Adrenal gland (tissue), 12 donors: Measurements from ENCODE around the gene PSMB11. TPM values are rescaled to one million over a fixed set of nuclear protein-coding genes. Genes with fewer than 3 reads are reported as not detected.

Experiments
- DNase-seq, 7 donors: peaks; one replicate each; pipeline ENCODE4 v3.0.0-alpha.2; 2019 to 2020
- H3K27ac ChIP-seq, 5 donors: fragments of 200-600 bp; sonication (generic) in 4 of 5; 1 replicate in 3 of 5; 2 replicates in 2 of 5; pipeline versions ENCODE4 v1.5.1 to v1.8.0; 2016 to 2020; ENCODE audit warnings: mild to moderate bottlenecking in 1 of 5
- H3K27me3 ChIP-seq: fragments of 200-600 bp; 2 replicates; pipeline ENCODE4 v1.8.0; 2021
- H3K36me3 ChIP-seq, 2 donors: fragments of 200-600 bp; replicated peaks in 1 of 2; 1 replicate in 1 of 2; 2 replicates in 1 of 2; pipeline versions ENCODE4 v1.5.1 to v1.8.0; 2018 to 2022
- H3K4me1 ChIP-seq, 2 donors: fragments of 200-600 bp; replicated peaks in 1 of 2; 1 replicate in 1 of 2; 2 replicates in 1 of 2; pipeline versions ENCODE4 v1.5.1 to v1.8.0; 2018 to 2021
- H3K4me3 ChIP-seq, 4 donors: fragments of 200-600 bp; sonication (generic) in 3 of 4; one replicate each; pipeline ENCODE4 v1.5.1; 2016 to 2018
- H3K9me3 ChIP-seq, 3 donors: fragments of 200-600 bp; sonication (generic) in 1 of 3; replicated peaks in 1 of 3; 1 replicate in 2 of 3; 2 replicates in 1 of 3; pipeline versions ENCODE4 v1.5.1 to v1.8.0; 2016 to 2021
- POLR2A ChIP-seq, 2 donors: fragments of 450-650 bp; IDR thresholded peaks; one replicate each; pipeline ENCODE4 v1.6.1; 2017; ENCODE audit warnings: antibody characterized with exemption in 2 of 2, mild to moderate bottlenecking in 2 of 2, moderate library complexity in 1 of 2
- WGBS, 4 donors: extraction: QIAGEN DNeasy Blood & Tissue Kit in 2 of 4; methylation state at CpG; one replicate each; pipeline versions ENCODE4 v1.1.5 to v1.1.7; 2013 to 2017; 5-methylcytosine and 5-hydroxymethylcytosine counted together
- intact Hi-C, 2 donors: fragments of 100-400 bp; cut with DNase I; formaldehyde crosslinking; loops; one replicate each; pipeline versions ENCODE4 v1.14.1 to v1.15.0; 2022 to 2023
- polyA plus RNA-seq, 3 donors: library from polyadenylated mRNA; stranded (reverse); fragments of 200-250 nt in 2 of 3; fragments of 350-450 nt in 1 of 3; fragmentation: Illumina TruSeq in 1 of 3; extraction: RNeasy Lipid Tissue Mini Kit (QIAGEN cat#74804) in 1 of 3; gene quantifications; one replicate each; pipeline ENCODE4 v1.2.3, GENCODE V29; 2013 to 2014
- total RNA-seq, 9 donors: library from RNA; depleted of rRNA in 4 of 9; stranded (reverse); fragments of >200 nt in 4 of 9; fragments of 120-200 nt in 1 of 9; fragmentation: NEBNext Ultra II Directional in 1 of 9; extraction: Animal tissue kit (Norgen Biotek cat#: 25700) in 1 of 9; gene quantifications; one replicate each; pipeline versions ENCODE4 v1.1.0 to v1.2.4, GENCODE V29; 2013 to 2023
- TF ChIP-seq, protein P1 (sequence below), 6 experiments: fragments of 450-650 bp in 4 of 6; fragments of 200-600 bp in 2 of 6; sonication (generic) in 1 of 6; IDR thresholded peaks; 1 replicate in 5 of 6; 2 replicates in 1 of 6; pipeline versions ENCODE4 v1.5.1 to v1.8.0; 2016 to 2021; ENCODE audit warnings: antibody characterized with exemption in 6 of 6, mild to moderate bottlenecking in 2 of 6, moderate library complexity in 1 of 6
- donor health status: healthy with polysubstance abuse.
- donor health status: Bipolar disorder and iron deficiency.
- donor health status: DM: yes; HTN: yes; CAD: no.
- donor health status: DM: no; HTN: no; CAD: no.
- donor health status: DM: no; HTN: no; CAD: no.
- donor health status: DM: yes; HTN: yes; CAD: no.

Gene PSMB11
- total and polyA plus RNA-seq, 12 donors = 0.17 TPM; not detected in 11

DNA sequence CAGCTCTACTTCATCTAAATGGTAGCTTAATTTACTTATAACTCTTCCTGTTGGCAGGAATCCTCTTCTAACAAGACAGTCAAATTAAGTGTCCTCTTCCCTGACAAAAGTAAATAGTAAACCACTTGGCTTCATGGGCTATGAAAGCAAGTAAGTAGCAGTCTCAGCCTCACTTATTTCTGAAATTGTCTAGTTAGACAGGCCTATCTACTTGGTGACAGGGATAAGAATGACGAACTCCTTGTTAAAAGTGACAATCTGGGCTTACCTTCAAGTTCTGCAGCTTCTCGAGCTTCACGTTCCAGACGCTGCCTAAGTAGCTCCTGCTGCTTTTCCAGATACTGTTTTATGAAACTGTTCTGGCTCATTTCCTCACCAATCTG is 48.2 kb downstream of the PSMB11 start:
- WGBS, 4 donors = 45 to 79% (median 71%) methylated on average over 4 of the region's 4 CpGs
- no peak overlapping the region for H3K27ac ChIP-seq
- no peak for DNase-seq
- H3K36me3 ChIP-seq = peaks cover 0 to 79% of the 10 kb centered on the region in 2 donors
- no peaks in the 10 kb centered on the region for H3K27me3 ChIP-seq
- no peak for TF ChIP-seq POLR2A (IDR thresholded peaks at IDR 0.05)
- TF ChIP-seq, protein P1, sequence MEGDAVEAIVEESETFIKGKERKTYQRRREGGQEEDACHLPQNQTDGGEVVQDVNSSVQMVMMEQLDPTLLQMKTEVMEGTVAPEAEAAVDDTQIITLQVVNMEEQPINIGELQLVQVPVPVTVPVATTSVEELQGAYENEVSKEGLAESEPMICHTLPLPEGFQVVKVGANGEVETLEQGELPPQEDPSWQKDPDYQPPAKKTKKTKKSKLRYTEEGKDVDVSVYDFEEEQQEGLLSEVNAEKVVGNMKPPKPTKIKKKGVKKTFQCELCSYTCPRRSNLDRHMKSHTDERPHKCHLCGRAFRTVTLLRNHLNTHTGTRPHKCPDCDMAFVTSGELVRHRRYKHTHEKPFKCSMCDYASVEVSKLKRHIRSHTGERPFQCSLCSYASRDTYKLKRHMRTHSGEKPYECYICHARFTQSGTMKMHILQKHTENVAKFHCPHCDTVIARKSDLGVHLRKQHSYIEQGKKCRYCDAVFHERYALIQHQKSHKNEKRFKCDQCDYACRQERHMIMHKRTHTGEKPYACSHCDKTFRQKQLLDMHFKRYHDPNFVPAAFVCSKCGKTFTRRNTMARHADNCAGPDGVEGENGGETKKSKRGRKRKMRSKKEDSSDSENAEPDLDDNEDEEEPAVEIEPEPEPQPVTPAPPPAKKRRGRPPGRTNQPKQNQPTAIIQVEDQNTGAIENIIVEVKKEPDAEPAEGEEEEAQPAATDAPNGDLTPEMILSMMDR (IDR thresholded peaks at IDR 0.05) = no peak
- intact Hi-C loops = no loop called here
- H3K9me3 ChIP-seq = no peaks in the 10 kb centered on the region
- peaks cover 11 to 24% of the 10 kb centered on the region in 2 donors for H3K4me1 ChIP-seq
- H3K4me3 ChIP-seq = no peak overlapping the region

DNA sequence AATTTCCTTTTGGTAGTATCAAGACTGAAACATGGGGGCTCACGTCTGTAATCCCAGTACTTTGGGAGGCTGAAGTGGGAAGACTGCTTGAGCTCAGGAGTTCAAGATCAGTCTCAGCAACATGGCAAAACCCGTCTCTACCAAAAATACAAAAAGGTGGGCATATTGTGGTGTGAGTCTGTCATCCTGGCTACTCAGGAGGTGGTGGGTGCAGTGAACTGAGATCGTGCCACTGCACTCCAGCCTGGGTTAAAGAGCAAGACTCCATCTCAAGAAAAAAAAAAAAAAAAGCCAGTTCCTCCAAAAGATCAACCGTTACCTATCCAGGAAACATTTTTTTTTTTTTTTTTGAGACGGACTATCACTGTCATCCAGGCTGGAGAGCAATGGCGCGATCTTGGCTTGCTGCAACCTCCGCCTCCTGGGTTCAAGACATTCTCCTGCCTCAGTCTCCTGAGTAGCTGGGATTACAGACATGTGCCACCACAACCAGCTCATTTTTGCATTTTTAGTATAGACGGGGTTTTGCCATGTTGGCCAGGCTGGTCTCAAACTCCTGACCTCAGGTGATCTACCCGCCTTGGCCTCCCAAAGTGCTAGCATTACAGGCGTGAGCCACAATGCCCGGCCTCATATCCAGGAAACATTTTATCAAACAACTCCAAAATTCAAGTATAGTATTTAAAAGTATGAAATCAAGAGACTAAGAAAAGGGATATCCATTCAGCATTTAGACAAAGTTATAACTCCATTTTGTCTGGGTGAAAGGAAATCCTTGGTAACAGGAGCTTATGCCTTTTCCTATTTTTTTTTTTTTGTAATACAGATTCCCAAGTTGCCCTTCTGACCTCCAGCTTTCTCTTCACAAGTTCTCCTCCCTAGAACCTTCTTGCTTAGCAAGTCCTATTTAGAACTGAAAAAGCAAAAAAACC is 49.5 kb downstream of the PSMB11 start:
- TF ChIP-seq POLR2A (IDR thresholded peaks at IDR 0.05) = no peak
- TF ChIP-seq, protein P1 (IDR thresholded peaks at IDR 0.05) = no peak
- Histone ChIP-seq H3K4me1 (peaks cover 16 to 26% of the 10 kb centered on the region in 2 donors), H3K4me3 (no peak overlapping the region), H3K27me3 (no peaks in the 10 kb centered on the region), H3K9me3 (no peaks in the 10 kb centered on the region), H3K36me3 (peaks cover 0 to 66% of the 10 kb centered on the region in 2 donors), H3K27ac (no peak overlapping the region)
- DNase-seq = no peak
- WGBS, 4 donors = 81 to 85% (median 82%) methylated on average over 12 of the region's 12 CpGs
- intact Hi-C loops = no loop called here

DNA sequence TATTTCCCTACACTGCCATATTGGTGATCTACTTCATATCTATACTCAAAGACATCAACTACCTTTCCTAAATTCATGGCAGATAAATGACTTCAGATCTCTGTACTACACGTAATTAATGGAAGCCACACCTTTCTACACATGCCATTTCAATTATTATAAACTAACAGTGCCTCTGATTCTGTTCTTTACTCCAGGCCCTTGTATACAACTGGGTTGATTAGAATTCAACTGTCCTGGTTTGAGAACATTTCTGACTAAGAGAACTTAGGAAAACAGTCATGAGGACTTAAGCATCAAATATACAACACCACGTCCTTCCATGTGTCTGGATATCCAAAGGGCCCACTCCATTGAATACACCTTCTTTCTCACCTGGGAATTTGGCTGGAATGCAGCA is 51.1 kb downstream of the PSMB11 start:
- peaks cover 23 to 39% of the 10 kb centered on the region in 2 donors for H3K4me1 ChIP-seq
- no peak for DNase-seq
- peaks cover 0 to 58% of the 10 kb centered on the region in 2 donors for H3K36me3 ChIP-seq
- no peak for TF ChIP-seq POLR2A (IDR thresholded peaks at IDR 0.05)
- TF ChIP-seq, protein P1 (IDR thresholded peaks at IDR 0.05) = no peak
- no peaks in the 10 kb centered on the region for H3K27me3 ChIP-seq
- H3K4me3 ChIP-seq = peak overlapping the region in 1 of 4 donors; percentile 65
- 70 to 81% (median 78%) methylated on average over 2 of the region's 2 CpGs for WGBS, 4 donors
- H3K9me3 ChIP-seq = no peaks in the 10 kb centered on the region
- intact Hi-C loops = no loop called here
- no peak overlapping the region for H3K27ac ChIP-seq

DNA sequence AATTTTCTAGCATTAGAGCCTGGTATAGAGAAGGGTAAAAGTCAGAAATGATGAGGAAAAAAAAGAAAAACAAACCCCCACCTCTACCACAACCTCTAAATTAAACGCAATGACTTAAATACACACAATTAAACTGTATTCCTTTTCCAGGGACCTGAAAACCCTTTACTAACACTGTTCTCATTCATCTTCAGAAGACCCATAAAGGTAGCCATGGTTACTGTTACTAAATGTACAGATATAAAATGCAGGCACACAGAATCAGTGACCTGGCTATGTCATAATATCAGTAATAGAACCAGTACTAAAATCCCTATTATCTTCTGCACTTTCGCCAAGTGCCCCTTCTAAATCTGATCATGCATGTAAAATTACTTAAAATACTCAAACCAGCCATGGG is 51.5 kb downstream of the PSMB11 start:
- no peak for DNase-seq
- peaks cover 23 to 42% of the 10 kb centered on the region in 2 donors for H3K4me1 ChIP-seq
- H3K4me3 ChIP-seq = peak overlapping the region in 1 of 4 donors; percentile 65
- TF ChIP-seq, protein P1 (IDR thresholded peaks at IDR 0.05) = no peak
- intact Hi-C loops = no loop called here
- H3K36me3 ChIP-seq = peaks cover 0 to 58% of the 10 kb centered on the region in 2 donors
- H3K27me3 ChIP-seq = no peaks in the 10 kb centered on the region
- WGBS, 4 donors = 68 to 72% (median 71%) methylated on average over 2 of the region's 2 CpGs
- H3K9me3 ChIP-seq = no peaks in the 10 kb centered on the region
- no peak overlapping the region for H3K27ac ChIP-seq

Other genes with a start within 250 kb of the PSMB11 start
- gene SLC7A7, start 226.8 kb upstream of the PSMB11 start, total RNA-seq = 10 to 100 TPM in 8 of 9 donors, 1 to 10 TPM in 1; 7.3 to 30.5 (median 18.6) TPM
- 10 to 100 TPM in 1 of 3 donors, 1 to 10 TPM in 2; 4.0 to 10.1 (median 6.5) TPM for gene SLC7A7, start 226.8 kb upstream of the PSMB11 start, polyA plus RNA-seq
- gene MRPL52, start 212.3 kb upstream of the PSMB11 start, total RNA-seq = 100 to 1,000 TPM in 5 of 9 donors, 10 to 100 TPM in 4; 58.3 to 390 (median 111) TPM
- 100 to 1,000 TPM in 2 of 3 donors, 10 to 100 TPM in 1; 66.0 to 337 (median 256) TPM for gene MRPL52, start 212.3 kb upstream of the PSMB11 start, polyA plus RNA-seq
- 100 to 1,000 TPM in 4 of 9 donors, 10 to 100 TPM in 5; 19.3 to 161 (median 91.8) TPM for gene MMP14, start 205.6 kb upstream of the PSMB11 start, total RNA-seq
- 10 to 100 TPM; 15.5 to 65.2 (median 17.0) TPM for gene MMP14, start 205.6 kb upstream of the PSMB11 start, polyA plus RNA-seq
- 100 to 1,000 TPM in 4 of 9 donors, 10 to 100 TPM in 5; 14.8 to 207 (median 92.0) TPM for gene LRP10, start 170.5 kb upstream of the PSMB11 start, total RNA-seq
- 10 to 100 TPM; 13.1 to 26.8 (median 14.8) TPM for gene LRP10, start 170.5 kb upstream of the PSMB11 start, polyA plus RNA-seq
- under 1 TPM in 5 of 9 donors, not detected in 4; 0.15 to 0.28 (median 0.25) TPM for gene REM2, start 159.0 kb upstream of the PSMB11 start, total RNA-seq
- gene REM2, start 159.0 kb upstream of the PSMB11 start, polyA plus RNA-seq = 1 to 10 TPM in 1 of 3 donors, under 1 TPM in 2; 0.09 to 1.2 (median 0.64) TPM
- 1,000 to 10,000 TPM in 2 of 9 donors, 100 to 1,000 TPM in 1, 10 to 100 TPM in 6; 70.4 to 1,877 (median 86.2) TPM for gene RBM23, start 123.1 kb upstream of the PSMB11 start, total RNA-seq
- gene RBM23, start 123.1 kb upstream of the PSMB11 start, polyA plus RNA-seq = 10 to 100 TPM; 39.5 to 82.8 (median 43.8) TPM
- gene PRMT5, start 112.8 kb upstream of the PSMB11 start, total RNA-seq = 100 to 1,000 TPM in 2 of 9 donors, 10 to 100 TPM in 7; 28.6 to 125 (median 68.0) TPM
- 100 to 1,000 TPM in 1 of 3 donors, 10 to 100 TPM in 2; 20.9 to 134 (median 21.6) TPM for gene PRMT5, start 112.8 kb upstream of the PSMB11 start, polyA plus RNA-seq
- 10 to 100 TPM; 16.8 to 72.2 (median 35.4) TPM for gene HAUS4, start 85.1 kb upstream of the PSMB11 start, total RNA-seq
- 10 to 100 TPM; 11.2 to 20.4 (median 20.0) TPM for gene HAUS4, start 85.1 kb upstream of the PSMB11 start, polyA plus RNA-seq
- gene AJUBA, start 59.7 kb upstream of the PSMB11 start, total RNA-seq = 10 to 100 TPM in 3 of 9 donors, 1 to 10 TPM in 6; 2.0 to 12.6 (median 6.2) TPM
- 1 to 10 TPM; 1.4 to 3.6 (median 2.3) TPM for gene AJUBA, start 59.7 kb upstream of the PSMB11 start, polyA plus RNA-seq
- gene C14orf93, start 32.1 kb upstream of the PSMB11 start, total RNA-seq = 10 to 100 TPM in 2 of 9 donors, 1 to 10 TPM in 7; 4.0 to 12.4 (median 8.0) TPM
- 10 to 100 TPM in 1 of 3 donors, 1 to 10 TPM in 2; 2.9 to 12.5 (median 7.5) TPM for gene C14orf93, start 32.1 kb upstream of the PSMB11 start, polyA plus RNA-seq
- 100 to 1,000 TPM; 114 to 377 (median 140) TPM for gene PSMB5, start 7.3 kb upstream of the PSMB11 start, total RNA-seq
- gene PSMB5, start 7.3 kb upstream of the PSMB11 start, polyA plus RNA-seq = 100 to 1,000 TPM in 1 of 3 donors, 10 to 100 TPM in 2; 55.4 to 175 (median 75.4) TPM
- gene CDH24, start 15.3 kb downstream of the PSMB11 start, total RNA-seq = 1 to 10 TPM; 1.9 to 5.7 (median 3.4) TPM
- 10 to 100 TPM in 2 of 3 donors, 1 to 10 TPM in 1; 1.5 to 29.3 (median 15.3) TPM for gene CDH24, start 15.3 kb downstream of the PSMB11 start, polyA plus RNA-seq
- gene ACIN1, start 52.9 kb downstream of the PSMB11 start, total RNA-seq = 100 to 1,000 TPM in 5 of 9 donors, 10 to 100 TPM in 4; 73.1 to 203 (median 129) TPM
- gene ACIN1, start 52.9 kb downstream of the PSMB11 start, polyA plus RNA-seq = 100 to 1,000 TPM; 116 to 431 (median 258) TPM
- gene C14orf119, start 53.3 kb downstream of the PSMB11 start, total RNA-seq = 100 to 1,000 TPM in 1 of 9 donors, 10 to 100 TPM in 8; 23.9 to 206 (median 55.4) TPM
- 10 to 100 TPM; 28.0 to 52.9 (median 35.1) TPM for gene C14orf119, start 53.3 kb downstream of the PSMB11 start, polyA plus RNA-seq
- gene CIROP, start 62.8 kb downstream of the PSMB11 start, total RNA-seq = not detected
- not detected for gene CIROP, start 62.8 kb downstream of the PSMB11 start, polyA plus RNA-seq
- under 1 TPM in 1 of 9 donors, not detected in 8; 0.15 TPM for gene CEBPE, start 77.0 kb downstream of the PSMB11 start, total RNA-seq
- under 1 TPM in 2 of 3 donors, not detected in 1; 0.03 to 0.40 TPM for gene CEBPE, start 77.0 kb downstream of the PSMB11 start, polyA plus RNA-seq
- 10 to 100 TPM in 8 of 9 donors, 1 to 10 TPM in 1; 6.8 to 50.9 (median 33.2) TPM for gene SLC7A8, start 141.4 kb downstream of the PSMB11 start, total RNA-seq
- 10 to 100 TPM; 18.2 to 24.5 (median 21.0) TPM for gene SLC7A8, start 141.4 kb downstream of the PSMB11 start, polyA plus RNA-seq
- gene RNF212B, start 195.7 kb downstream of the PSMB11 start, total RNA-seq = not detected
- gene RNF212B, start 195.7 kb downstream of the PSMB11 start, polyA plus RNA-seq = not detected
- gene HOMEZ, start 243.9 kb downstream of the PSMB11 start, total RNA-seq = 10 to 100 TPM in 4 of 9 donors, 1 to 10 TPM in 5; 4.7 to 14.8 (median 9.7) TPM
- gene HOMEZ, start 243.9 kb downstream of the PSMB11 start, polyA plus RNA-seq = 10 to 100 TPM in 1 of 3 donors, 1 to 10 TPM in 2; 4.5 to 15.0 (median 4.8) TPM